ENCODE measurements around the gene TMEM139. TPM values are rescaled to one million over a fixed set of nuclear protein-coding genes. Genes with fewer than 3 reads are reported as not detected.

Gene TMEM139
- total and polyA plus RNA-seq, 7 experiments from 2014 or later: 0.32 to 0.62 (median 0.48) TPM; not detected in 1

Other genes with a start within 250 kb of the TMEM139 start
- not detected for gene OR6V1, start 232.6 kb upstream of the TMEM139 start, total RNA-seq
- not detected for gene OR6V1, start 232.6 kb upstream of the TMEM139 start, polyA plus RNA-seq
- not detected for gene PIP, start 152.9 kb upstream of the TMEM139 start, total RNA-seq
- gene PIP, start 152.9 kb upstream of the TMEM139 start, polyA plus RNA-seq: not detected
- gene TAS2R39, start 101.5 kb upstream of the TMEM139 start, total RNA-seq: not detected
- not detected for gene TAS2R39, start 101.5 kb upstream of the TMEM139 start, polyA plus RNA-seq
- gene TAS2R40, start 62.9 kb upstream of the TMEM139 start, total RNA-seq: not detected
- not detected for gene TAS2R40, start 62.9 kb upstream of the TMEM139 start, polyA plus RNA-seq
- gene GSTK1, start 21.5 kb upstream of the TMEM139 start, total RNA-seq: 100 to 1,000 TPM; 253 to 385 (median 311) TPM
- 100 to 1,000 TPM; 398 to 470 TPM for gene GSTK1, start 21.5 kb upstream of the TMEM139 start, polyA plus RNA-seq
- 10 to 100 TPM; 29.6 to 97.7 (median 69.1) TPM for gene CASP2, start 3.4 kb downstream of the TMEM139 start, total RNA-seq
- 10 to 100 TPM; 14.4 to 24.4 TPM for gene CASP2, start 3.4 kb downstream of the TMEM139 start, polyA plus RNA-seq
- under 1 TPM in 2 of 5 experiments, not detected in 3; 0.07 to 0.51 TPM for gene CLCN1, start 31.2 kb downstream of the TMEM139 start, total RNA-seq
- not detected for gene CLCN1, start 31.2 kb downstream of the TMEM139 start, polyA plus RNA-seq
- 1 to 10 TPM in 1 of 5 experiments, under 1 TPM in 2, not detected in 2; 0.19 to 1.4 (median 0.53) TPM for gene FAM131B, start 77.8 kb downstream of the TMEM139 start, total RNA-seq
- gene FAM131B, start 77.8 kb downstream of the TMEM139 start, polyA plus RNA-seq: not detected
- gene ZYX, start 96.4 kb downstream of the TMEM139 start, total RNA-seq: 100 to 1,000 TPM; 110 to 264 (median 124) TPM
- gene ZYX, start 96.4 kb downstream of the TMEM139 start, polyA plus RNA-seq: 100 to 1,000 TPM in 1 of 2 donors, 10 to 100 TPM in 1; 54.2 to 101 TPM
- gene EPHA1, start 123.9 kb downstream of the TMEM139 start, total RNA-seq: 10 to 100 TPM in 4 of 5 experiments, 1 to 10 TPM in 1; 4.1 to 63.1 (median 33.6) TPM
- 10 to 100 TPM; 10.9 to 41.4 TPM for gene EPHA1, start 123.9 kb downstream of the TMEM139 start, polyA plus RNA-seq
- 1 to 10 TPM in 4 of 5 experiments, not detected in 1; 1.4 to 2.5 (median 1.8) TPM for gene TAS2R60, start 158.5 kb downstream of the TMEM139 start, total RNA-seq
- under 1 TPM in 1 of 2 donors, not detected in 1; 0.33 TPM for gene TAS2R60, start 158.5 kb downstream of the TMEM139 start, polyA plus RNA-seq
- 1 to 10 TPM in 4 of 5 experiments, not detected in 1; 1.7 to 3.4 (median 2.0) TPM for gene TAS2R41, start 192.9 kb downstream of the TMEM139 start, total RNA-seq
- gene TAS2R41, start 192.9 kb downstream of the TMEM139 start, polyA plus RNA-seq: not detected